AG04449 (cell line): ENCODE measurements around the gene DARS1.

ENCODE experiments used
- CTCF ChIA-PET: fragments of 350-600 bp; formaldehyde crosslinking; extraction: SDS; loops from one replicate; lab custom pipeline; 2021; ENCODE audit warnings: antibody characterized with exemption; lab: Yijun Ruan, JAX
- POLR2A ChIA-PET: fragments of 400-600, 350-600 bp; formaldehyde crosslinking; extraction: SDS; loops from one replicate; lab custom pipeline; 2020; ENCODE audit warnings: antibody characterized with exemption, inconsistent platforms; lab: Yijun Ruan, JAX
- DNase-seq: peaks from one replicate; pipeline ENCODE4 v3.0.0-alpha.2; 2010; ENCODE audit warnings: low read depth, low spot score
- H3K4me3 ChIP-seq: 2 replicates; pipeline ENCODE4 v1.5.1; 2011; ENCODE audit warnings: low read depth, mild to moderate bottlenecking, control low read depth, low read length
- CTCF ChIP-seq: IDR thresholded peaks from one replicate; pipeline ENCODE4 v1.5.1; 2011; ENCODE audit warnings: mild to moderate bottlenecking, moderate library complexity, low read length, control low read depth, inconsistent platforms; ENCODE audit not compliant: insufficient read depth; ENCODE audit errors: missing control alignments

DARS1 gene

DNA sequence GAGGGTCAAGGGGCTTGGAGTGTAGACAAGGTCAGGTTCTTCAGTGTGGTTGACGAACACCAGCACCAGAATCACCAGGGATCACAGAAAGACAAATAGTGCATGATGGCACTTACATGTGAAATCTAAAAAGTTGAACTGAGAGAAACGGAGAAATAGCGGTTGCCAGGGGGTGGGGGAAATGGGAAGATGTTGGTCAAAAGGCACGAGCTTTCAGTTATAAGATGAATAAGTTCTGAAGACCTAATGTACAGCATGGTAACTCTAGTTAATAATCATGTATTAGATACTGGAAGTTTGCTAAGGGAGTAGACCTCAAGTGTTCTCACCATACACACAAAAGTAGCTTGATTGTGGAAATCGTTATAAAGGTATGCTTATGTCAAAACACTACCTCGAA is 43.7 kb upstream of the DARS1 start:
- TF ChIP-seq CTCF, result no peak
- no peak for DNase-seq
- CTCF ChIA-PET, result no interaction called here
- POLR2A ChIA-PET, result no interaction called here
- no peak overlapping the region for H3K4me3 ChIP-seq

- no peak overlapping the region for H3K4me3 ChIP-seq
- ChIA-PET CTCF (no interaction called here), POLR2A (no interaction called here)
- no peak for DNase-seq
- no peak for TF ChIP-seq CTCF
These were observed 42.6 kb upstream of the DARS1 start for GRCh38 chr2:136028001-136028400.

DNA sequence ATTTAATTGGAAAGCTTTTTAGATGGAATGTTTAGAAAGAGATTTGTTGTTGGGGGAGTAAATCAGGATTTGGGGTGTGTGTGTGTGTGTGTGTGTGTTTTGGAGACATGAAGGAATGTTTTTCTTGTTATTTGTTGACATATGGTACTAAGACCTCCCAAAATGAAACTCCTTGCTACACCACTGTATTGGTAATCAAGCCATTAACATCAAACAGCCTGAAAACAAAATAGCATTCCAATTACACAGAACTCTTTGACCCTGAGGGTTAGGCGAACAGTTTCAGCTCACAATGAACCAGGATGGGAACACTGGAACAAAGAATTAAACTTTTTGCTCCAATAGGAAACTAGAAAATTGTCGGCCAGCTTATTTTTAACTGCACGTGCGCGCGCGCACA is 41.7 kb upstream of the DARS1 start:
- CTCF ChIA-PET, result interaction anchor here (1.0 to 1.5 kb wide), 2 partner anchors 30 to 113 kb away, joined by 3 to 6 read pairs; no protein-coding TSS in a partner anchor

DNA sequence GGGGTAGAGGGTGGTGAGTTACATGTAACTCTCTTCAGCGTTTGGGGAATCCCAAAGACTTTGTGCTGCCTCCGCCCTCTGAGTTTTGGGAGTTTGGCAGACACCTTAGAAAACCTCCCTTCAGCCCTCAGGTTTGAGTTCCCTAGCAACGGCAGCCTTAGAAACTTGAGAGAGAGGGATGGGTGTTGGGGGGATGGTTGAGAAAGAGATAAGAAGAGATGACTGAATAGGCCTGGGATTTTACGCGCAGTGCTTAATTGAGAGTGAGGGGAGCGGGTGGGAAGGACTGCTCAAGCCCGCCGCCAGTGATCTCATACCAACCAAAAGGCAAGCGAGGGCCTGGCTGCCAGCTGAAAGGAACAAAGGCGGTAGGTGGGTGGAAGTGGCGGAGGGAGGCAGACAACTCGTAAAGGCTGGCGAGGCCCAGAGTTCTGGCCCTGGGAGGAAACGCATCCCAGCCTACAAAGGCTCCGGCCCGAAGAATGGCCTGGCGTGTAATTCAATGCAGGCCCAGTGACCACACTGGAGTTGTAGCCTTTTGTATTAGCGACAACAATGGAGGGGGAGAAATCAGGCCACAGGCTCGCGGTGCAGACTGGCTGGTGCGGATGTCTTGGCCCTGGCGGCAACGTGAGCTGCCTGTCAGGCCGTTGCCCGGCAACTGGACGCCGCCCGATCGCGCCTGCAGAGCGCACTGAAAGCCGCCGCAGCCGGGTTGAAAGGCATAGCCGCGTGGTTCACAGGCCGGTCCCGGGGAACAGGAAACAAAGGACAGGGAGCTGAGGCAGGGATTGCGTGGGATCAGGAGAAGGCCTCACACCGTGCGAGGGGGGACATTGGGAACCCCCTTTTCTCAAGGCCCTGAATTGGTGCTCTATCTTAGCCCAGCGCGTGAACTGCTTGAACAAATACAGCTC is 39.9 kb upstream of the DARS1 start:
- POLR2A ChIA-PET, result interaction anchor here (0.6 kb wide), 1 partner anchor 15 kb away, joined by 3 read pairs; no protein-coding TSS in a partner anchor
- CTCF ChIA-PET, result interaction anchor here (1.2 to 1.5 kb wide), 3 partner anchors 10 to 111 kb away, joined by 3 to 6 read pairs (median 3); no protein-coding TSS in a partner anchor
- DNase-seq, result no peak
- TF ChIP-seq CTCF, result no peak
- peak overlapping the region; percentile 37 for H3K4me3 ChIP-seq

More for the DNA sequence above, 41.7 kb upstream of the DARS1 start:
- no peak for TF ChIP-seq CTCF
- POLR2A ChIA-PET, result no interaction called here
- no peak overlapping the region for H3K4me3 ChIP-seq
- no peak for DNase-seq

DNA sequence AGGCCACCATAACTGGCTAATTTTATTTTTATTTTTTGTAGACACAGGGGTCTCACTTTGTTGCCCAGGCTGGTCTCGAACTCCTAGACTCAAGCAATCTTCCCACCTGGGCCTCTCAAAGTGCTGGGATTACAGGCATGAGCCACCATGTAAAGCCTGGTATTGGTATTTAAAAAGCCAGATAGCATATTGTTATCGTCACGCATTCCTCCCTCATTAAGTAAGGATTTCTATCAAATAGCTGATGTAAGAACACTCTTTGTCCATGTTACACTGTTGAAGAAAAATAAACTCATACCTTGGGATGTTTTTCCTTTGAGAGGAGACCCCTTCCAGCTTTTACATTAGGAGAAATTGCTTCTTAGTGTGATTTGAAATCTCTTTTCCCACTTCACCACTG is 39.2 kb upstream of the DARS1 start:
- ChIA-PET POLR2A (no interaction called here), CTCF (interaction anchor here (1.2 to 1.5 kb wide), 2 partner anchors 9 to 20 kb away, joined by 3 read pairs; no protein-coding TSS in a partner anchor)
- H3K4me3 ChIP-seq, result no peak overlapping the region
- DNase-seq, result no peak
- TF ChIP-seq CTCF, result no peak

GRCh38 chr2:136024185-136024584 is 38.8 kb upstream of the DARS1 start:
- POLR2A ChIA-PET, result no interaction called here

More at GRCh38 chr2:136024185-136024584, 38.8 kb upstream of the DARS1 start:
- H3K4me3 ChIP-seq, result no peak overlapping the region
- DNase-seq, result no peak
- CTCF ChIA-PET, result interaction anchor here (1.5 kb wide), 1 partner anchor 9 kb away, joined by 3 read pairs; no protein-coding TSS in a partner anchor
- no peak for TF ChIP-seq CTCF
